Measurements from ENCODE around the gene NLRP6.
"Not testable (repeated sequence)": the region's sequence is repeated elsewhere in the genome, so short reads cannot be mapped to it uniquely, and the experiment has no call there.

NLRP6 gene

GRCh38 chr11:326842-327580 is 48.8 kb downstream of the NLRP6 start:
- DNase-seq: peak; percentile 77

- DNase-seq: no peak
These were observed 49.3 kb downstream of the NLRP6 start for GRCh38 chr11:327581-327923.

DNA sequence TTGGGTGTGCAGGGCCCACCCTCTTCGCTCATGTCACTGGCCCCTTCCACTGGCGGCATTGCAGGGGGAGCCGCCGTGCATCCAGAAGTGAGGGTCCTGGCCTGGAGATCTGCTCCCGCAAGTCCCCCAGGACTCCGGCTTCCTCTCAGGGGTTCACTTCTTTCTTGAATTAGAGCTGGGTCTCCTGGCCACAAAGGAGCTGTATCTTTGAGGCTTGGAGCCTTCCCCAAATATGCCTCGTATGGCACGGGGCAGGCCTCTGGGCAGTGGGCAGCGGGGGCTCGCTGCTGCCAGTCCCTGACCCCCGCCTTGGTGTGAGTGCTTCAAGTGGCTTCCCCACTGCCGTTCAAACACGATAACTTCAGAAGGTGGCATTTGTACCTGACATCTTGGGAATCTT is 49.8 kb downstream of the NLRP6 start:
- no peak for DNase-seq

GRCh38 chr11:328516-329100 is 50.4 kb downstream of the NLRP6 start:
- DNase-seq: not testable (repeated sequence)

GRCh38 chr11:329886-330253 is 51.7 kb downstream of the NLRP6 start:
- DNase-seq: no peak

DNA sequence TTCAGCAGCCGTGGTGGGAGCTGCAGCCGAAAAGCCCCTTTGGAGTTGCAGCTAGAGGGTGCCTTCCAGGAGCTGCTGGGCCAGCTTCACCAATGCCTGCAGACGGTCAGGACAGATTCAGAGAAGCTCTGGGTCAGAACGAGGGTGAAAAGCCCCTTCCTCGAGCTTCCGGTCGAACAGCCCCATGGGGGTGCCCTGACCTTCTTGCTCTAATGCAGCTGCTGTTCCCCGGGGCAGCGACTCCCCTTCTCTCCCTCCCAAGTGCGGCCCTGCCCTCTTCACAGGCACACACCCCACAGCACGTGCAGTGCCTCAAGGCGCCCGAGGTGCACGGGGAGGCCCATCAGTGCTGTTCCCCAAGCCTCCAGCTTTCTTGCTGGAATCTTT is 52.1 kb downstream of the NLRP6 start:
- DNase-seq: no peak

- DNase-seq: no peak
These were observed 52.6 kb downstream of the NLRP6 start for GRCh38 chr11:330694-331357.

- DNase-seq: no peak
These were observed 53.3 kb downstream of the NLRP6 start for GRCh38 chr11:331358-332060.

- no peak for DNase-seq
These were observed 54.7 kb downstream of the NLRP6 start for GRCh38 chr11:332651-333480.

DNA sequence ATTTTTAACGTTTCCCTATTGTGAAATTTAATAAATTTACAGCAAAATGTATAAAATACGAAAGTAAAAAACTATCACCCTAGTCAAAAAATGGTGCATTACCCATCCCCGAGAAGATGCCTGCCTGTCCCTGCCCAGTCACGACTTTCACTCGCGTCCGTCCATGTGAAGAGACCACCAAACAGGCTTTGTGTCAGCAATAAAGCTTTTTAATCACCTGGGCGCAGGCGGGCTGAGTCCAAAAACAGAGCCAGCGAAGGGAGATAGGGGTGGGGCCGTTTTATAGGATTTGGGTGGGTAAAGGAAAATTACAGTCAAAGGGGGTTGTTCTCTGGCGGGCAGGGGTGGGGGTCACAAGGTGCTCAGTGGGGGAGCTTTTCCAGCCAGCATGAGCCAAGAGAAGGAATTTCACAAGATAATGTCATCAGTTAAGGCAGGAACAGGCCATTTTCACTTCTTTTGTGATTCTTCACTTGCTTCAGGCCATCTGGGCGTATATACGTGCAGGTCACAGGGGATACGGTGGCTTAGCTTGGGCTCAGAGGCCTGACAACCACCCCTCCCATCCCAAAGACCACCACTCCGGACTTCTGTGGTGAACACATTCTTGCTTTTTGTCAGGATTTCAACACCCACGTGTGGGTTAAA is 55.5 kb downstream of the NLRP6 start:
- DNase-seq: not testable (repeated sequence)

DNA sequence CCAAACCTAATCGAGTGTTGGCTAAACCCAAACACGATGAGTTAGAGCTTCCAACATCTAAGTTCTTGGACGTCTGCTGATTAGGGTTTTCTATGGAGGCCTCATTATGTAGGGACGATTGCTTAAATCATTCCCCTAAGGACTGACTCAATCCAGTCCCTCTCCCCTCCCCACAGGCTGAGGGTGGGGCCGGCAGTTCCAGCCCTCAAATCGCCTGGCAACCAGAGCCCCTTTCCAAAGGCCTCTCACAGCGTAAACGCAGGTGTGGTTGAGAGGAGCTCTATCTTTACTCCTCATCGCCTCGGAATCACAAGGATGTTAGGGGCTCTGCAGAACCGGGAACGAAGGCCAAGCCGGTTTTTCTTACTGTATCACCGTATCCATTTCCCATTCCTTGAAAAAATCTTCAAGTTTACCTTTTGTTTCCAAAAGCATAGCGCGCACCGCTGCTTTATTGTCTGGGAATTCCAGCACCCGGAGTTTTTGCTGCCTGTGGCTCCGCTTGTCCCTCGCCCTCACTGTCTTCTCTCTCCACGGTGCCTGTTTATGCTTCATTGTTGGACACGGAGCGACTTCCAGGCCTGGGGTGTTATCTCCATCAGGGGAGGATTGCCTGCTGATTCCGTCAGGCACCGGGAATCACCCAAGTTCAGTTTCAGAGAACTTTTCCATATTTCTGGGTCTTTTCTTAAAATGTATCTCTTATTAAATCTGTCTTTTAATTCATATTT is 56.2 kb downstream of the NLRP6 start:
- DNase-seq: no peak

All from stimulated activated CD4-positive, alpha-beta T cell treated with anti-CD3 and anti-CD28 coated beads, Interleukin-1b, Interleukin-23, amount 100 ng/mL, for 48 hours (primary cell).